Trophoblast cell (in vitro differentiated cells and primary cell): Measurements from ENCODE around the gene HOMER2.

ENCODE experiments used
- DNase-seq, 2 donors: peaks; one replicate each; pipeline ENCODE4 v3.0.0-alpha.2; 2016
- H2AFZ ChIP-seq: 2 replicates; pipeline ENCODE4 v1.6.1; 2013; ENCODE audit warnings: low read length, moderate library complexity, mild to moderate bottlenecking; ENCODE audit not compliant: insufficient read depth, poor library complexity
- H2AK5ac ChIP-seq: 2 replicates; pipeline ENCODE4 v1.6.1; 2013; ENCODE audit warnings: mild to moderate bottlenecking, low read length
- H2BK120ac ChIP-seq: 2 replicates; pipeline ENCODE4 v1.6.1; 2013; ENCODE audit warnings: low read length, mild to moderate bottlenecking, moderate library complexity; ENCODE audit not compliant: insufficient read depth, poor library complexity
- H2BK12ac ChIP-seq: 2 replicates; pipeline ENCODE4 v1.6.1; 2013; ENCODE audit warnings: mild to moderate bottlenecking, low read length, moderate library complexity
- H2BK5ac ChIP-seq: 2 replicates; pipeline ENCODE4 v1.6.1; 2013; ENCODE audit warnings: low read length, low read depth, moderate library complexity, mild to moderate bottlenecking; ENCODE audit not compliant: poor library complexity
- H3K14ac ChIP-seq: 2 replicates; pipeline ENCODE4 v1.6.1; 2013; ENCODE audit warnings: mild to moderate bottlenecking, low read length
- H3K18ac ChIP-seq: 2 replicates; pipeline ENCODE4 v1.6.1; 2013; ENCODE audit warnings: mild to moderate bottlenecking, low read length
- H3K23ac ChIP-seq: 2 replicates; pipeline ENCODE4 v1.6.1; 2013; ENCODE audit warnings: low read length
- H3K27ac ChIP-seq: 2 replicates; pipeline ENCODE4 v1.5.1; 2013; ENCODE audit warnings: low read depth, mild to moderate bottlenecking, inconsistent platforms, low read length, moderate library complexity
- H3K27me3 ChIP-seq: 2 replicates; pipeline ENCODE4 v1.6.1; 2013; ENCODE audit warnings: inconsistent platforms, mild to moderate bottlenecking, low read length, moderate library complexity; ENCODE audit not compliant: insufficient read depth
- H3K36me3 ChIP-seq, 2 experiments: 1 replicate in 1 of 2; 2 replicates in 1 of 2; pipeline ENCODE4 v1.6.1; 2013; ENCODE audit warnings: low read length in 2 of 2, mild to moderate bottlenecking in 2 of 2, moderate library complexity in 1 of 2; ENCODE audit not compliant: insufficient read depth in 2 of 2, control insufficient read depth in 1 of 2
- H3K4ac ChIP-seq: 2 replicates; pipeline ENCODE4 v1.6.1; 2013; ENCODE audit warnings: low read depth, mild to moderate bottlenecking, low read length, moderate library complexity
- H3K4me1 ChIP-seq, 2 experiments: 1 replicate in 1 of 2; 2 replicates in 1 of 2; pipeline ENCODE4 v1.6.1; 2013; ENCODE audit warnings: low read length in 2 of 2, mild to moderate bottlenecking in 2 of 2, moderate library complexity in 1 of 2; ENCODE audit not compliant: insufficient read depth in 2 of 2, control insufficient read depth in 1 of 2
- H3K4me2 ChIP-seq: 2 replicates; pipeline ENCODE4 v1.6.1; 2013; ENCODE audit warnings: inconsistent platforms, mild to moderate bottlenecking, low read length, moderate library complexity
- H3K4me3 ChIP-seq: 2 replicates; pipeline ENCODE4 v1.5.1; 2013; ENCODE audit warnings: mild to moderate bottlenecking, low read depth, low read length, inconsistent platforms
- H3K79me1 ChIP-seq: one replicate; pipeline ENCODE4 v1.6.1; 2013; ENCODE audit warnings: low read length
- H3K79me2 ChIP-seq: 2 replicates; pipeline ENCODE4 v1.6.1; 2013; ENCODE audit warnings: low read length, mild to moderate bottlenecking; ENCODE audit not compliant: control insufficient read depth, insufficient read depth, poor library complexity
- H3K9ac ChIP-seq: 2 replicates; pipeline ENCODE4 v1.6.1; 2013; ENCODE audit warnings: mild to moderate bottlenecking, low read length
- H3K9me3 ChIP-seq: 2 replicates; pipeline ENCODE4 v1.6.1; 2013; ENCODE audit warnings: low read depth, mild to moderate bottlenecking, control low read depth, inconsistent platforms, low read length; ENCODE audit not compliant: insufficient read depth
- H4K12ac ChIP-seq: 2 replicates; pipeline ENCODE4 v1.6.1; 2013; ENCODE audit warnings: low read depth, mild to moderate bottlenecking, low read length, moderate library complexity
- H4K8ac ChIP-seq: 2 replicates; pipeline ENCODE4 v1.6.1; 2013; ENCODE audit warnings: low read depth, mild to moderate bottlenecking, low read length, moderate library complexity
- H4K91ac ChIP-seq: one replicate; pipeline ENCODE4 v1.6.1; 2013; ENCODE audit warnings: low read depth, mild to moderate bottlenecking, low read length, moderate library complexity
- WGBS: extraction: QIAGEN DNeasy Blood & Tissue Kit; methylation state at CpG from one replicate; pipeline ENCODE4 v1.1.7; 2013; ENCODE audit warnings: missing lambda C conversion rate; ENCODE audit not compliant: insufficient read length, insufficient coverage; ENCODE audit errors: extremely low coverage; 5-methylcytosine and 5-hydroxymethylcytosine counted together

The HOMER2 gene

GRCh38 chr15:82854554-82854953, 98.0 kb downstream of the HOMER2 start:
- no peak overlapping the region for H2AK5ac ChIP-seq
- no peak overlapping the region for H3K27ac ChIP-seq
- H4K12ac ChIP-seq, result no peak overlapping the region
- no peak overlapping the region for H3K18ac ChIP-seq
- no peak overlapping the region for H3K23ac ChIP-seq
- peaks cover 2% of the 10 kb centered on the region for H3K9me3 ChIP-seq
- H4K91ac ChIP-seq, result no peak overlapping the region
- no peaks in the 10 kb centered on the region for H3K79me2 ChIP-seq
- H2BK12ac ChIP-seq, result no peak overlapping the region
- no peak overlapping the region for H3K4me3 ChIP-seq
- no peaks in the 10 kb centered on the region for H3K36me3 ChIP-seq
- no peak for DNase-seq
- H2BK120ac ChIP-seq, result no peak overlapping the region
- H4K8ac ChIP-seq, result no peak overlapping the region
- no peak overlapping the region for H2AFZ ChIP-seq
- no peak overlapping the region for H3K9ac ChIP-seq
- WGBS, result no CpG with 5 or more reads among the region's 21 CpGs
- H3K4me2 ChIP-seq, result no peak overlapping the region
- H3K4ac ChIP-seq, result no peak overlapping the region
- no peak overlapping the region for H2BK5ac ChIP-seq
- no peaks in the 10 kb centered on the region for H3K27me3 ChIP-seq
- no peaks in the 10 kb centered on the region for H3K79me1 ChIP-seq
- peaks cover 10 to 13% of the 10 kb centered on the region in 2 experiments for H3K4me1 ChIP-seq
- H3K14ac ChIP-seq, result no peak overlapping the region

GRCh38 chr15:82852941-82853561, 99.5 kb downstream of the HOMER2 start:
- no peak overlapping the region for H3K18ac ChIP-seq
- no peaks in the 10 kb centered on the region for H3K79me2 ChIP-seq
- H3K4me1 ChIP-seq, result peaks cover 10 to 15% of the 10 kb centered on the region in 2 experiments
- no peak overlapping the region for H3K27ac ChIP-seq
- DNase-seq, result no peak
- H3K79me1 ChIP-seq, result no peaks in the 10 kb centered on the region
- H3K4me2 ChIP-seq, result no peak overlapping the region
- H3K14ac ChIP-seq, result no peak overlapping the region
- no peak overlapping the region for H2BK12ac ChIP-seq
- H4K8ac ChIP-seq, result no peak overlapping the region
- H3K23ac ChIP-seq, result no peak overlapping the region
- no peak overlapping the region for H4K91ac ChIP-seq
- no peak overlapping the region for H3K4me3 ChIP-seq
- no CpG with 5 or more reads among the region's 16 CpGs for WGBS
- no peak overlapping the region for H3K4ac ChIP-seq
- no peak overlapping the region for H4K12ac ChIP-seq
- H2AFZ ChIP-seq, result no peak overlapping the region
- H2BK5ac ChIP-seq, result no peak overlapping the region
- H3K9me3 ChIP-seq, result peaks cover 2% of the 10 kb centered on the region
- H2AK5ac ChIP-seq, result no peak overlapping the region
- H3K9ac ChIP-seq, result no peak overlapping the region
- H3K27me3 ChIP-seq, result no peaks in the 10 kb centered on the region
- H2BK120ac ChIP-seq, result no peak overlapping the region
- H3K36me3 ChIP-seq, result no peaks in the 10 kb centered on the region

GRCh38 chr15:82851981-82852511, 100.5 kb downstream of the HOMER2 start:
- no peak overlapping the region for H3K4ac ChIP-seq
- no peaks in the 10 kb centered on the region for H3K27me3 ChIP-seq
- no peak overlapping the region for H2AFZ ChIP-seq
- no peak overlapping the region for H3K23ac ChIP-seq
- H3K4me3 ChIP-seq, result no peak overlapping the region
- no peak overlapping the region for H3K4me2 ChIP-seq
- no peaks in the 10 kb centered on the region for H3K79me1 ChIP-seq
- no peak overlapping the region for H2BK120ac ChIP-seq
- H3K27ac ChIP-seq, result no peak overlapping the region
- peaks cover 2% of the 10 kb centered on the region for H3K9me3 ChIP-seq
- no peak overlapping the region for H3K18ac ChIP-seq
- no peak overlapping the region for H2AK5ac ChIP-seq
- H3K36me3 ChIP-seq, result no peaks in the 10 kb centered on the region
- no peaks in the 10 kb centered on the region for H3K79me2 ChIP-seq
- H3K9ac ChIP-seq, result no peak overlapping the region
- DNase-seq, result no peak
- H2BK12ac ChIP-seq, result no peak overlapping the region
- peaks cover 10 to 15% of the 10 kb centered on the region in 2 experiments for H3K4me1 ChIP-seq
- no CpG with 5 or more reads among the region's 9 CpGs for WGBS
- no peak overlapping the region for H4K91ac ChIP-seq
- H4K12ac ChIP-seq, result no peak overlapping the region
- H4K8ac ChIP-seq, result no peak overlapping the region
- H2BK5ac ChIP-seq, result no peak overlapping the region
- no peak overlapping the region for H3K14ac ChIP-seq

GRCh38 chr15:82851306-82851850, 101.1 kb downstream of the HOMER2 start:
- Histone ChIP-seq H3K4ac (no peak overlapping the region), H4K12ac (no peak overlapping the region), H3K79me2 (no peaks in the 10 kb centered on the region), H4K8ac (no peak overlapping the region), H3K27me3 (no peaks in the 10 kb centered on the region), H3K4me2 (no peak overlapping the region), H3K18ac (no peak overlapping the region), H2BK120ac (no peak overlapping the region), H2BK5ac (no peak overlapping the region), H3K36me3 (no peaks in the 10 kb centered on the region), H2AK5ac (no peak overlapping the region), H3K4me3 (no peak overlapping the region), H3K79me1 (no peaks in the 10 kb centered on the region), H3K9me3 (peaks cover 2% of the 10 kb centered on the region), H3K9ac (no peak overlapping the region), H2AFZ (no peak overlapping the region), H4K91ac (no peak overlapping the region), H2BK12ac (no peak overlapping the region), H3K4me1 (peaks cover 10 to 12% of the 10 kb centered on the region in 2 experiments), H3K14ac (no peak overlapping the region), H3K23ac (no peak overlapping the region), H3K27ac (no peak overlapping the region)
- WGBS, result no CpG with 5 or more reads among the region's 14 CpGs
- no peak for DNase-seq
